Activated B cell treated with CpG ODN at 0.5 μM for 24 hours (primary cell): ENCODE results near the gene SLC9B1. TPM values are rescaled to one million over a fixed set of nuclear protein-coding genes. Genes with fewer than 3 reads are reported as not detected.
A peak's percentile ranks its signal among the peaks of the same experiment; 100 is the strongest.

Experiments
- ATAC-seq: fragments of 200-7000 bp; cut with Tn5 transposase; one replicate; pipeline ENCODE4 v1.10.0; 2021; ENCODE audit warnings: low read depth, mild to moderate bottlenecking, moderate library complexity
- CTCF ChIA-PET: fragments of 350-600 bp; sonication (Branson Sonifier 250); formaldehyde crosslinking; loops from one replicate; lab custom pipeline; 2021; ENCODE audit warnings: antibody characterized with exemption; lab: Charles Lee
- POLR2A ChIA-PET: fragments of 350-600 bp; sonication (Branson Sonifier 250); formaldehyde crosslinking; loops from one replicate; lab custom pipeline; 2021; ENCODE audit warnings: antibody characterized with exemption; lab: Charles Lee
- DNase-seq: peaks from one replicate; pipeline ENCODE4 v3.0.0; 2022
- H3K27ac Mint-ChIP-seq: one replicate; pipeline ENCODE4 v1.8.0; 2020; ENCODE audit warnings: mixed read lengths
- H3K27me3 Mint-ChIP-seq: one replicate; pipeline ENCODE4 v1.8.0; 2021; ENCODE audit warnings: mixed read lengths
- H3K36me3 Mint-ChIP-seq: one replicate; pipeline ENCODE4 v1.8.0; 2021; ENCODE audit warnings: low read depth, mixed read lengths
- H3K4me1 Mint-ChIP-seq: one replicate; pipeline ENCODE4 v1.8.0; 2021; ENCODE audit warnings: mixed read lengths
- H3K4me3 Mint-ChIP-seq: one replicate; pipeline ENCODE4 v1.8.0; 2020; ENCODE audit warnings: mild to moderate bottlenecking, mixed read lengths
- H3K9me3 Mint-ChIP-seq: one replicate; pipeline ENCODE4 v1.8.0; 2020; ENCODE audit warnings: mixed read lengths
- intact Hi-C: fragments of 100-400 bp; cut with micrococcal nuclease; formaldehyde crosslinking; loops from one replicate; pipeline ENCODE4 v1.15.1; 2024
- total RNA-seq: library from RNA; stranded (reverse); gene quantifications from 2 replicates; pipeline ENCODE4 v1.2.3, GENCODE V29; 2022
- TF ChIP-seq, protein P1 (sequence below): fragments of 200-600 bp; IDR thresholded peaks from one replicate; pipeline ENCODE4 v1.8.0; 2022; ENCODE audit warnings: antibody characterized with exemption, mild to moderate bottlenecking

SLC9B1 gene
- total RNA-seq, 1 donor from 2014 or later, result 2.5 TPM

GRCh38 chr4:103026868-103027267 lies 7.4 kb upstream of the SLC9B1 start:
- H3K4me3 Mint-ChIP-seq, result no peak overlapping the region
- intact Hi-C loops, result no loop called here
- H3K27me3 Mint-ChIP-seq, result no peaks in the 10 kb centered on the region
- TF ChIP-seq, protein P1, sequence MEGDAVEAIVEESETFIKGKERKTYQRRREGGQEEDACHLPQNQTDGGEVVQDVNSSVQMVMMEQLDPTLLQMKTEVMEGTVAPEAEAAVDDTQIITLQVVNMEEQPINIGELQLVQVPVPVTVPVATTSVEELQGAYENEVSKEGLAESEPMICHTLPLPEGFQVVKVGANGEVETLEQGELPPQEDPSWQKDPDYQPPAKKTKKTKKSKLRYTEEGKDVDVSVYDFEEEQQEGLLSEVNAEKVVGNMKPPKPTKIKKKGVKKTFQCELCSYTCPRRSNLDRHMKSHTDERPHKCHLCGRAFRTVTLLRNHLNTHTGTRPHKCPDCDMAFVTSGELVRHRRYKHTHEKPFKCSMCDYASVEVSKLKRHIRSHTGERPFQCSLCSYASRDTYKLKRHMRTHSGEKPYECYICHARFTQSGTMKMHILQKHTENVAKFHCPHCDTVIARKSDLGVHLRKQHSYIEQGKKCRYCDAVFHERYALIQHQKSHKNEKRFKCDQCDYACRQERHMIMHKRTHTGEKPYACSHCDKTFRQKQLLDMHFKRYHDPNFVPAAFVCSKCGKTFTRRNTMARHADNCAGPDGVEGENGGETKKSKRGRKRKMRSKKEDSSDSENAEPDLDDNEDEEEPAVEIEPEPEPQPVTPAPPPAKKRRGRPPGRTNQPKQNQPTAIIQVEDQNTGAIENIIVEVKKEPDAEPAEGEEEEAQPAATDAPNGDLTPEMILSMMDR, result no peak
- no peaks in the 10 kb centered on the region for H3K9me3 Mint-ChIP-seq
- DNase-seq, result no peak
- ATAC-seq, result no peak
- H3K4me1 Mint-ChIP-seq, result no peaks in the 10 kb centered on the region
- H3K36me3 Mint-ChIP-seq, result peaks cover 31% of the 10 kb centered on the region
- H3K27ac Mint-ChIP-seq, result no peak overlapping the region
- POLR2A ChIA-PET, result no interaction called here
- CTCF ChIA-PET, result interaction anchor here (0.7 kb wide), 1 partner anchor 178 kb away, joined by 4 read pairs; no protein-coding TSS in a partner anchor

- ATAC-seq (no peak), DNase-seq (no peak)
- H3K9me3 Mint-ChIP-seq, result no peaks in the 10 kb centered on the region
- H3K36me3 Mint-ChIP-seq, result peaks cover 20% of the 10 kb centered on the region
- no peaks in the 10 kb centered on the region for H3K27me3 Mint-ChIP-seq
- peaks cover 6% of the 10 kb centered on the region for H3K4me1 Mint-ChIP-seq
- CTCF ChIA-PET, result no interaction called here
- no peak overlapping the region for H3K27ac Mint-ChIP-seq
- POLR2A ChIA-PET, result no interaction called here
- intact Hi-C loops, result no loop called here
- no peak overlapping the region for H3K4me3 Mint-ChIP-seq
- TF ChIP-seq, protein P1, result no peak
Measured at GRCh38 chr4:103024996-103025395, 5.5 kb upstream of the SLC9B1 start.

- H3K9me3 Mint-ChIP-seq, result no peaks in the 10 kb centered on the region
- intact Hi-C loops, result no loop called here
- no peak overlapping the region for H3K4me3 Mint-ChIP-seq
- TF ChIP-seq, protein P1, result no peak
- CTCF ChIA-PET, result no interaction called here
- H3K27ac Mint-ChIP-seq, result peak overlapping the region; percentile 15
- no peaks in the 10 kb centered on the region for H3K27me3 Mint-ChIP-seq
- POLR2A ChIA-PET, result no interaction called here
- DNase-seq (no peak), ATAC-seq (no peak)
- H3K36me3 Mint-ChIP-seq, result peaks cover 11% of the 10 kb centered on the region
- H3K4me1 Mint-ChIP-seq, result peaks cover 28% of the 10 kb centered on the region
Measured at GRCh38 chr4:103021120-103021519, 1.6 kb upstream of the SLC9B1 start.

GRCh38 chr4:103018391-103019307 lies 856 bp downstream of the SLC9B1 start:
- no peaks in the 10 kb centered on the region for H3K9me3 Mint-ChIP-seq
- POLR2A ChIA-PET, result interaction anchor here (1.2 to 2.3 kb wide), 2 partner anchors 150 to 191 kb away, joined by 5 to 12 read pairs; partner anchors contain the start of genes CISD2 and UBE2D3
- H3K27me3 Mint-ChIP-seq, result no peaks in the 10 kb centered on the region
- TF ChIP-seq, protein P1, result no peak
- H3K36me3 Mint-ChIP-seq, result peaks cover 2% of the 10 kb centered on the region
- peak overlapping the region; percentile 92 for H3K4me3 Mint-ChIP-seq
- intact Hi-C loops, result loop anchor here (1.0 to 5.0 kb wide), 9 partner anchors 58 to 674 kb away; partner anchors contain the start of genes BDH2, CENPE, CISD2 and MANBA
- no peak for ATAC-seq
- CTCF ChIA-PET, result interaction anchor here (1.1 kb wide), 1 partner anchor 9 kb away, joined by 5 read pairs; no protein-coding TSS in a partner anchor
- H3K4me1 Mint-ChIP-seq, result peaks cover 28% of the 10 kb centered on the region
- DNase-seq, result no peak
- peak overlapping the region; percentile 96 for H3K27ac Mint-ChIP-seq

DNA sequence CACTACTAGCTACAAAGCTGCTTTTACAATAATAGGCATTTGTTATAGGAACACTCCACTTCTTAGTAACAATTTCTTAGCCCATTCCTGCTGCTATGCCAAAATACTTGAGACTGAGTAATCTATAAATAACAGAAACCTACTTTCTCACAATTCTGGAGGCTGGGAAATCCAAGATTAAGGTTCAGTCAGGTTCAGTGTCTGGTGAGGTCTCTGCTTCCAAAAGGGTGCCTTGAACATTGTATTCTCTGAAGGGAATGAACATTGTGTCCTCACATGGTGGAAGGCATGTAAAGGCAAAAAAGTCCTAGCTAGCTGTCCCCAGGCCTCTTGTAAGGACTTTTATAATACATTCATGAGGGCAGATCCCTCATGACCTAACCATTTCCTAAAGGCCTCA lies 7.0 kb downstream of the SLC9B1 start:
- TF ChIP-seq, protein P1, result no peak
- Mint-ChIP-seq H3K9me3 (no peaks in the 10 kb centered on the region), H3K4me3 (no peak overlapping the region), H3K4me1 (no peaks in the 10 kb centered on the region), H3K36me3 (no peaks in the 10 kb centered on the region), H3K27ac (no peak overlapping the region), H3K27me3 (no peaks in the 10 kb centered on the region)
- ATAC-seq (no peak), DNase-seq (no peak)
- intact Hi-C loops, result no loop called here
- CTCF ChIA-PET, result interaction anchor here (1.2 kb wide), 1 partner anchor 564 kb away, joined by 5 read pairs; no protein-coding TSS in a partner anchor
- POLR2A ChIA-PET, result no interaction called here
